ENCODE measurements around the gene CNDP2.

Gene CNDP2

DNA sequence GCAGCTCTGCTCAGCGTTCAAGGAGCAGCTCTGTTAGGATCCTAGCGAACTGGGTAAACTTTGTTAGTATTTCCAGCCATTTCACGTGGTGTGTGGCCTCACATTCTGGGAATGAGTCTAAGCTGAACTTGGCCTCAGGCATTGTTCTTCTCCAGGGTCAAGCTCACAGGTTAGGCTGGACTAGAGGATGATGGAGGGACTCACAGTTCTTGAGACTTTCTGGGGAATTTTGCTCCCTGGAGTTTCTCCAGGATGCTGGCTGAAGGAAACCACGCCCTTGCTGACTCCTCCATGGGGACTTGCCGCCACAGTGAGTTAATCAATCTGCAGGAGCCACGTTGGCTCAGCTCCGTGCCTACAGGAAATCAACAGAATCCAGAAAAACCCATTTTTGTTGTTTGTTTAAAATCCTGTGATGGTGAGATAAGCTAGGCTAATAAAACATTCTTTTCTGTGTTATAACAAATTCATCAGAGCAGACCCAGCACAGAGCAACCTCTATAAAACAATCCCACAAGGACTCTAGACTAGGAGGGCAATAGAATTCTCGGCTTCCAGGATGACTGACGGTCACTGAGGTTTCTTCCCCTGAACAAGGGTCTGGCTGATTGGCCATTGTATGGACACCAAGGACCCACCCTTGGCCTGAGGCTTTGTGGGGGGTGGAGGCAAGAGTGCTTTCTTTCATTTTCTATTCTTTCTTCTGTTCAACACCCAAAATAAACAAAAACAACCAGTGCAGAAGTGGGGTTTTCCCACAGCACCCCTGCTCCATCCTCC is 50.8 kb downstream of the CNDP2 start:
- Histone ChIP-seq H3K4me2 (ENCODE audit: low read length) (no peak overlapping the region), H3K4me3 (ENCODE audit: low read length) (no peak overlapping the region), H3K27me3 (ENCODE audit: control insufficient read depth, low read length) (no peaks in the 10 kb centered on the region), H3K79me2 (ENCODE audit: control insufficient read depth, low read length) (no peaks in the 10 kb centered on the region), H3K4me1 (ENCODE audit: control insufficient read depth, low read length) (no peaks in the 10 kb centered on the region), H3K9me3 (ENCODE audit: control insufficient read depth, insufficient read depth, low read length) (peaks cover 8% of the 10 kb centered on the region), H3K27ac (ENCODE audit: low read depth, low read length) (no peak overlapping the region), H3F3A (ENCODE audit: control insufficient read depth, insufficient read depth) (no peaks in the 10 kb centered on the region), H3K9me2 (replicated peaks; ENCODE audit: control insufficient read depth, low read length) (no peaks in the 10 kb centered on the region), H4K20me1 (ENCODE audit: control insufficient read depth, insufficient read depth, low read depth, low read length) (no peaks in the 10 kb centered on the region), H3K36me3 (ENCODE audit: control insufficient read depth, low read length) (no peaks in the 10 kb centered on the region)
- no peak for TF ChIP-seq EZH2phosphoT487 (IDR thresholded peaks at IDR 0.05; ENCODE audit: borderline replicate concordance, low read length)
- TF ChIP-seq, protein P1, sequence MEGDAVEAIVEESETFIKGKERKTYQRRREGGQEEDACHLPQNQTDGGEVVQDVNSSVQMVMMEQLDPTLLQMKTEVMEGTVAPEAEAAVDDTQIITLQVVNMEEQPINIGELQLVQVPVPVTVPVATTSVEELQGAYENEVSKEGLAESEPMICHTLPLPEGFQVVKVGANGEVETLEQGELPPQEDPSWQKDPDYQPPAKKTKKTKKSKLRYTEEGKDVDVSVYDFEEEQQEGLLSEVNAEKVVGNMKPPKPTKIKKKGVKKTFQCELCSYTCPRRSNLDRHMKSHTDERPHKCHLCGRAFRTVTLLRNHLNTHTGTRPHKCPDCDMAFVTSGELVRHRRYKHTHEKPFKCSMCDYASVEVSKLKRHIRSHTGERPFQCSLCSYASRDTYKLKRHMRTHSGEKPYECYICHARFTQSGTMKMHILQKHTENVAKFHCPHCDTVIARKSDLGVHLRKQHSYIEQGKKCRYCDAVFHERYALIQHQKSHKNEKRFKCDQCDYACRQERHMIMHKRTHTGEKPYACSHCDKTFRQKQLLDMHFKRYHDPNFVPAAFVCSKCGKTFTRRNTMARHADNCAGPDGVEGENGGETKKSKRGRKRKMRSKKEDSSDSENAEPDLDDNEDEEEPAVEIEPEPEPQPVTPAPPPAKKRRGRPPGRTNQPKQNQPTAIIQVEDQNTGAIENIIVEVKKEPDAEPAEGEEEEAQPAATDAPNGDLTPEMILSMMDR (IDR thresholded peaks at IDR 0.05; ENCODE audit: low read depth, low read length, poor library complexity, severe bottlenecking) = no peak

DNA sequence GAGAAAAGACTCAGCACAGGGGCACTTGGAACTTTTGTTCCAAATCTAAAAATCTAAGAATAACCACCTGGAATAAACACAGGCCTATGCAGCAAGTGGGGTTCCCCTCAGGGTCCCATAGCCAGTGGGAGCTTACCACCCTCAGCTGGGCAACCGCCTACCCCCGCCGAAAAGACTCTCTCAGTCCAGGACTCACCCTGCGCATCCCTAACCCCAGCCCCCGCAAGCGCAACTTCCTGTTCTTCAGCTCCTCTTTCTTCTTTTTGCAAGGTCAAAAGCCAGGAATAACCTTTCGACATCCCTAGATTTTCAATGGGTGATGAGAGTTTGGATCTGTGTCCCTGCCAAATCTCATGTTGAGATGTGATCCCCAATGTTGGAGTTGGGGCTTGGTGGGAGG is 51.7 kb downstream of the CNDP2 start:
- Histone ChIP-seq H3K79me2 (ENCODE audit: control insufficient read depth, low read length) (no peaks in the 10 kb centered on the region), H3K9me2 (replicated peaks; ENCODE audit: control insufficient read depth, low read length) (no peaks in the 10 kb centered on the region), H3K36me3 (ENCODE audit: control insufficient read depth, low read length) (no peaks in the 10 kb centered on the region), H3K4me2 (ENCODE audit: low read length) (no peak overlapping the region), H3K27me3 (ENCODE audit: control insufficient read depth, low read length) (no peaks in the 10 kb centered on the region), H3K4me3 (ENCODE audit: low read length) (no peak overlapping the region), H3K9me3 (ENCODE audit: control insufficient read depth, insufficient read depth, low read length) (peaks cover 8% of the 10 kb centered on the region), H3F3A (ENCODE audit: control insufficient read depth, insufficient read depth) (no peaks in the 10 kb centered on the region), H4K20me1 (ENCODE audit: control insufficient read depth, insufficient read depth, low read depth, low read length) (no peaks in the 10 kb centered on the region), H3K4me1 (ENCODE audit: control insufficient read depth, low read length) (no peaks in the 10 kb centered on the region), H3K27ac (ENCODE audit: low read depth, low read length) (no peak overlapping the region)
- no peak for TF ChIP-seq EZH2phosphoT487 (IDR thresholded peaks at IDR 0.05; ENCODE audit: borderline replicate concordance, low read length)

DNA sequence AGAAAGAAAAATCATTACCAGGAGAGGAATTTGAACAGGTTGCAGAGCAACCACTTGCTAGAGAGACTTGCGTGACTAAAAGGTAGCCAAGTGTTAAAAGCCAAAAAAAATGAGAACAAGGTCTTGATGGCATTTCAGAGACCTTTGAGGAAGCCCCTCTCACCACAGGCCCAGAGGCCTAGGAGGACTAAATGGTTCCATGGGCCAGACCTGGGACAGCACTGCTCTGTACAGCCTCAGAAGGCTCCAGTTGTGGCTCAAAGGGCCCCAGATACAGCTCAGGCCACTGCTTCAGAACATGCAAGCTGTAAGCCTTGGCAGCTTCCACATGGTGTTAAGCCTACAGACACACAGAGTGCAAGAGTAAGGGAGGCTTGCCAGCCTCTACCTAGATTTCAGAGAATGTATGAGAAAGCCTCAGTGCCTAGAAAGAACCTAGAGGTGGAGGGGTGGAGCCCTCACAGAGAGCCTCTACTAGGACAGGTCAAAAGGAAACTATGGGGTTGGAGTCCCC is 53.5 kb downstream of the CNDP2 start:
- no peak overlapping the region for H3K4me3 ChIP-seq (ENCODE audit: low read length)
- H3K9me2 ChIP-seq (replicated peaks; ENCODE audit: control insufficient read depth, low read length) = no peaks in the 10 kb centered on the region
- no peak for TF ChIP-seq EZH2phosphoT487 (IDR thresholded peaks at IDR 0.05; ENCODE audit: borderline replicate concordance, low read length)
- TF ChIP-seq, protein P1 (IDR thresholded peaks at IDR 0.05; ENCODE audit: low read depth, low read length, poor library complexity, severe bottlenecking) = no peak
- no peaks in the 10 kb centered on the region for H3K27me3 ChIP-seq (ENCODE audit: control insufficient read depth, low read length)
- no peak overlapping the region for H3K27ac ChIP-seq (ENCODE audit: low read depth, low read length)
- no peaks in the 10 kb centered on the region for H3K79me2 ChIP-seq (ENCODE audit: control insufficient read depth, low read length)
- no peak overlapping the region for H3K4me2 ChIP-seq (ENCODE audit: low read length)
- H4K20me1 ChIP-seq (ENCODE audit: control insufficient read depth, insufficient read depth, low read depth, low read length) = no peaks in the 10 kb centered on the region
- no peaks in the 10 kb centered on the region for H3F3A ChIP-seq (ENCODE audit: control insufficient read depth, insufficient read depth)
- no peaks in the 10 kb centered on the region for H3K36me3 ChIP-seq (ENCODE audit: control insufficient read depth, low read length)
- H3K4me1 ChIP-seq (ENCODE audit: control insufficient read depth, low read length) = no peaks in the 10 kb centered on the region
- peaks cover 8% of the 10 kb centered on the region for H3K9me3 ChIP-seq (ENCODE audit: control insufficient read depth, insufficient read depth, low read length)

DNA sequence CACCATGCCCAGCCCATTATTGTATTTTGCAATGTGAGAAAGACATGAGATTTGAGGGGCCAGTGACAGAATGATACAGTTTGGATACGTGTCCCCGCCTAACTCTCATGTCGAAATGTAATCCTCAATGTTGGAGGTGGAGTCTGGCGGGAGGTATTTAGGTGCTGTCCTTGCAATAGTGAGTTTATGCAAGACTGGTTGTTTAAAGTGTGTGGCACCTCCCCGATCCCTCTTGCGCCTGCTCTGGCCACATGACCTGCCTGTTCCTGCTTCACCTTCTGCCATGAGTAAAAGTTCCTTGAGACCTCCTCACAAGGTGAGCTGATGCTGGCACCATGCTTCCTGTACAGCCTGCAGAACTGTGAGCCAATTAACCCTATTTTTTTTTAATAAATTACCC is 54.7 kb downstream of the CNDP2 start:
- Histone ChIP-seq H3K4me2 (ENCODE audit: low read length) (no peak overlapping the region), H3K27me3 (ENCODE audit: control insufficient read depth, low read length) (no peaks in the 10 kb centered on the region), H3K4me3 (ENCODE audit: low read length) (no peak overlapping the region), H3K9me2 (replicated peaks; ENCODE audit: control insufficient read depth, low read length) (no peaks in the 10 kb centered on the region), H3K36me3 (ENCODE audit: control insufficient read depth, low read length) (no peaks in the 10 kb centered on the region), H3K27ac (ENCODE audit: low read depth, low read length) (no peak overlapping the region), H3K79me2 (ENCODE audit: control insufficient read depth, low read length) (no peaks in the 10 kb centered on the region), H3K4me1 (ENCODE audit: control insufficient read depth, low read length) (no peaks in the 10 kb centered on the region), H3K9me3 (ENCODE audit: control insufficient read depth, insufficient read depth, low read length) (peaks cover 8% of the 10 kb centered on the region), H4K20me1 (ENCODE audit: control insufficient read depth, insufficient read depth, low read depth, low read length) (no peaks in the 10 kb centered on the region), H3F3A (ENCODE audit: control insufficient read depth, insufficient read depth) (no peaks in the 10 kb centered on the region)
- TF ChIP-seq, protein P1 (IDR thresholded peaks at IDR 0.05; ENCODE audit: low read depth, low read length, poor library complexity, severe bottlenecking) = no peak
- no peak for TF ChIP-seq EZH2phosphoT487 (IDR thresholded peaks at IDR 0.05; ENCODE audit: borderline replicate concordance, low read length)

Measured in DOHH2 (cell line).